ENCODE measurements around the gene TMEM92.

Gene TMEM92

DNA sequence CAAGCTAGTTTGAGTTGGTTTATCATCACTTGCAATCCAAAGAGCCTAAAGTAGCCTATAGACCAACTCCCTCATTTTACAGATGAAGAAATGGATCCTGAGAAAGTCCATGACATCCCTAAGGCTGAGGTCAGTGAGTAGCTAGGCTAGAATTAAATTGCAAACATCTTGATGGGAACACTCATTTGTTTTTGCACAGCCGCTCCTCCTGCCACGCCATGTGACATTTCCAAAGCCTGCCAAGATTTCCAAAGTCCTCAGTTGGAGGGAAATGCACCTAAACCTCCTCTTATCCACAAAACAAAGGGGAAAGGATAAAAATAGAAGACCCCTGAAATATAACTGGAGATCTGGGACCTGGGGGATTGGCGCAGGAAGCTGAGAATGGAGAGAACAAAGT, 15.0 kb downstream of the TMEM92 start:
- Histone ChIP-seq H3K27me3 (ENCODE audit: insufficient read depth, low read length) (no peaks in the 10 kb centered on the region), H3K4me3 (ENCODE audit: low read depth, low read length) (no peak overlapping the region), H3K36me3 (ENCODE audit: control insufficient read depth in 1 of 2, insufficient read depth in 2 of 2, low read length in 2 of 2) (no peaks in the 10 kb centered on the region), H3K4me1 (ENCODE audit: control insufficient read depth in 1 of 2, insufficient read depth in 2 of 2, low read length in 2 of 2) (peaks cover 9 to 10% of the 10 kb centered on the region in 2 experiments), H4K8ac (ENCODE audit: low read depth, low read length) (no peak overlapping the region), H3K79me1 (ENCODE audit: low read length) (peaks cover 7% of the 10 kb centered on the region), H2BK12ac (ENCODE audit: low read length) (no peak overlapping the region), H2BK120ac (ENCODE audit: insufficient read depth, low read length, poor library complexity) (no peak overlapping the region), H3K9ac (ENCODE audit: low read length) (no peak overlapping the region), H3K4me2 (ENCODE audit: low read length) (no peak overlapping the region), H3K79me2 (ENCODE audit: control insufficient read depth, insufficient read depth, low read length, poor library complexity) (no peaks in the 10 kb centered on the region), H2AK5ac (ENCODE audit: low read length) (no peak overlapping the region), H3K27ac (ENCODE audit: low read depth, low read length) (peak overlapping the region; percentile 15), H3K4ac (ENCODE audit: low read depth, low read length) (no peak overlapping the region), H3K9me3 (ENCODE audit: insufficient read depth, low read depth, low read length) (no peaks in the 10 kb centered on the region), H3K14ac (ENCODE audit: low read length) (no peak overlapping the region), H2BK5ac (ENCODE audit: low read depth, low read length, poor library complexity) (no peak overlapping the region), H3K23ac (ENCODE audit: low read length) (no peak overlapping the region), H4K91ac (ENCODE audit: low read depth, low read length) (no peak overlapping the region), H4K12ac (ENCODE audit: low read depth, low read length) (no peak overlapping the region), H2AFZ (ENCODE audit: insufficient read depth, low read length, poor library complexity) (no peak overlapping the region), H3K18ac (ENCODE audit: low read length) (no peak overlapping the region)
- WGBS (ENCODE audit: extremely low coverage, insufficient coverage, insufficient read length), result no CpG with 5 or more reads among the region's 3 CpGs
- no peak for DNase-seq

DNA sequence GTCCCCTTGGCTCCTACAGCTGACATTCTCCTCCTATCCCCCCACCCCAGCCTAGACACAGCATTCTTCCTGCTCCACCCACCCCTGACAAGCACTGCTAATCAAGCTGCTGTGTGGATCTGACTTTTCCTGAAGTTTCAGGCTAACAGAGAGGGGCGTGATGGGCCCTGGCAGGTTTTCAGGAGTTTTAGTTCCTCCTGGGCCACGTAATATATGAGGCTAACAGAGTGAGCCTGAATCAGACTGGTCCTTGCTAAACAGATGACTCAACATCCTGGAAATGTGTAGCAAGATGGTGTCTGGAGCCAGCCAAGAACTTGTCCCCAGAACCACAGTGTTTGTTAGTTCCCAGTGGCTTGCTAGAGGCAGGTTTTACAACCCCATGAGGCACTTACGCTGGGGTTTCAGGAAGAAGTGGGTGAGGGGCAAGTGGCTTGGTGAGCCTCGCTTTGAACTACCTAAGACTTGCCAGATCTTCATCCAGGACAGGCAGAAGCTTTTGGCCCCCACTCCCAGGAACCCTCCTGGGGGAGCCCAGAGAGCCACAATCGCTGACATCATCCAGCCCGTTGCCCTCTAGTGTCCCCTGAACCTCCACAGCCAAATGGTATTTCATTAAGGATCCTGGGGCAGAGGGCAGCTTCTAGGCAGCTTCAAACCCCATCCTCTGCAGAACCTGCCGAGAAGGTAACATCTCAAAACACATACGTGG, 15.9 kb downstream of the TMEM92 start:
- Histone ChIP-seq H3K79me2 (ENCODE audit: control insufficient read depth, insufficient read depth, low read length, poor library complexity) (no peaks in the 10 kb centered on the region), H3K4ac (ENCODE audit: low read depth, low read length) (no peak overlapping the region), H2AK5ac (ENCODE audit: low read length) (peak overlapping the region; percentile 71), H4K12ac (ENCODE audit: low read depth, low read length) (peak overlapping the region; percentile 10), H4K8ac (ENCODE audit: low read depth, low read length) (peak overlapping the region; percentile 30), H3K23ac (ENCODE audit: low read length) (no peak overlapping the region), H3K36me3 (ENCODE audit: control insufficient read depth in 1 of 2, insufficient read depth in 2 of 2, low read length in 2 of 2) (no peaks in the 10 kb centered on the region), H3K27me3 (ENCODE audit: insufficient read depth, low read length) (no peaks in the 10 kb centered on the region), H3K79me1 (ENCODE audit: low read length) (peaks cover 7% of the 10 kb centered on the region), H2BK12ac (ENCODE audit: low read length) (peak overlapping the region; percentile 37), H3K14ac (ENCODE audit: low read length) (peak overlapping the region; percentile 38), H3K9ac (ENCODE audit: low read length) (no peak overlapping the region), H4K91ac (ENCODE audit: low read depth, low read length) (peak overlapping the region; percentile 50), H3K27ac (ENCODE audit: low read depth, low read length) (peak overlapping the region; percentile 15), H2BK120ac (ENCODE audit: insufficient read depth, low read length, poor library complexity) (peak overlapping the region; percentile 48), H3K18ac (ENCODE audit: low read length) (no peak overlapping the region), H3K4me2 (ENCODE audit: low read length) (no peak overlapping the region), H2AFZ (ENCODE audit: insufficient read depth, low read length, poor library complexity) (peak overlapping the region; percentile 53), H3K9me3 (ENCODE audit: insufficient read depth, low read depth, low read length) (no peaks in the 10 kb centered on the region), H3K4me1 (ENCODE audit: control insufficient read depth in 1 of 2, insufficient read depth in 2 of 2, low read length in 2 of 2) (peaks cover 9 to 10% of the 10 kb centered on the region in 2 experiments), H3K4me3 (ENCODE audit: low read depth, low read length) (no peak overlapping the region), H2BK5ac (ENCODE audit: low read depth, low read length, poor library complexity) (no peak overlapping the region)
- no CpG with 5 or more reads among the region's 8 CpGs for WGBS (ENCODE audit: extremely low coverage, insufficient coverage, insufficient read length)
- DNase-seq, result peak; percentile 52 to 55

DNA sequence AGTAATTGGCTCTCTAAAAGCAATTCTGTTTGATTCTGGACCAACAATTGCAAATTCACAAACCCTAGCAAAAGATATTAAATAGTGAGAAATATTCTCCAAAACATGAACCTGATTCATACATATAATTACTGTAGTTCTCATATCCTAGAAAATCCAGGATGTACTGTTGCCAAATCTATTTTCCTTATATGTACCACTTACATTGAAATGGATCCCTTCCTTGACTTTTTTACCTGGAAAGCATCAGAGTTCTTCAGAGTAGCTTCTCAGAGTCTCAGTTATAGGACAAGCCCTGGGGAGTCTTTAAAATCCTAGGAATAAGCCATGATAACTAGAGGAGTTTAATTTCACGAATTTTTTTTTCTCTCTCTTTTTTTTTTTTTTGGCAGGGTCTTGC, 16.7 kb downstream of the TMEM92 start:
- H3K9ac ChIP-seq (ENCODE audit: low read length), result no peak overlapping the region
- H3K4me2 ChIP-seq (ENCODE audit: low read length), result no peak overlapping the region
- H3K23ac ChIP-seq (ENCODE audit: low read length), result no peak overlapping the region
- H4K12ac ChIP-seq (ENCODE audit: low read depth, low read length), result no peak overlapping the region
- no peak overlapping the region for H4K91ac ChIP-seq (ENCODE audit: low read depth, low read length)
- no peak overlapping the region for H3K27ac ChIP-seq (ENCODE audit: low read depth, low read length)
- H3K4me1 ChIP-seq (ENCODE audit: control insufficient read depth in 1 of 2, insufficient read depth in 2 of 2, low read length in 2 of 2), result peaks cover 9 to 10% of the 10 kb centered on the region in 2 experiments
- H2BK120ac ChIP-seq (ENCODE audit: insufficient read depth, low read length, poor library complexity), result no peak overlapping the region
- no peak overlapping the region for H4K8ac ChIP-seq (ENCODE audit: low read depth, low read length)
- H3K4me3 ChIP-seq (ENCODE audit: low read depth, low read length), result no peak overlapping the region
- H3K14ac ChIP-seq (ENCODE audit: low read length), result no peak overlapping the region
- H2AFZ ChIP-seq (ENCODE audit: insufficient read depth, low read length, poor library complexity), result no peak overlapping the region
- no peak overlapping the region for H2BK5ac ChIP-seq (ENCODE audit: low read depth, low read length, poor library complexity)
- H3K4ac ChIP-seq (ENCODE audit: low read depth, low read length), result no peak overlapping the region
- no peak overlapping the region for H3K18ac ChIP-seq (ENCODE audit: low read length)
- no peak for DNase-seq
- no peak overlapping the region for H2BK12ac ChIP-seq (ENCODE audit: low read length)
- H3K36me3 ChIP-seq (ENCODE audit: control insufficient read depth in 1 of 2, insufficient read depth in 2 of 2, low read length in 2 of 2), result no peaks in the 10 kb centered on the region
- WGBS (ENCODE audit: extremely low coverage, insufficient coverage, insufficient read length), result no CpG with 5 or more reads among the region's 1 CpG
- H3K79me2 ChIP-seq (ENCODE audit: control insufficient read depth, insufficient read depth, low read length, poor library complexity), result no peaks in the 10 kb centered on the region
- no peak overlapping the region for H2AK5ac ChIP-seq (ENCODE audit: low read length)
- H3K27me3 ChIP-seq (ENCODE audit: insufficient read depth, low read length), result no peaks in the 10 kb centered on the region
- H3K9me3 ChIP-seq (ENCODE audit: insufficient read depth, low read depth, low read length), result no peaks in the 10 kb centered on the region
- peaks cover 7% of the 10 kb centered on the region for H3K79me1 ChIP-seq (ENCODE audit: low read length)

DNA sequence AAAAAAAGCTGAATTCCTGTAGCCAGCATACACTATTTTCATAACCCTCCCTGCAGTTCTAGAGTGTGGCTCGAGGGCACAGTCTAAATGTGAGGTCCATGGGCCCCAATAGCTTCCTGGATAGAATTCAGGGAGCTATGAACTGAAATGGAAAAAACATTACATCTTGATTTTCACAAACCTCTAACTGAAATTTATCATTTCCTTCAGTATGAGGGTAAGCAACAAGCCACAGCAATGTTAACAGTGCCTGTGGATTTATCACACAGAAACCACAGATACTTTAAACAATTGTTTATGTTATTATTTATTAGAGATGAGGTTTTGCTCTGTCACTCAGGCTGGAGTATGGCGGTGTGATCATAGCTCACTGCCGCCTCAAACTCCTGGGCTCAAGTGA, 18.2 kb downstream of the TMEM92 start:
- Histone ChIP-seq H3K9me3 (ENCODE audit: insufficient read depth, low read depth, low read length) (no peaks in the 10 kb centered on the region), H3K4me3 (ENCODE audit: low read depth, low read length) (no peak overlapping the region), H3K79me2 (ENCODE audit: control insufficient read depth, insufficient read depth, low read length, poor library complexity) (no peaks in the 10 kb centered on the region), H3K4me2 (ENCODE audit: low read length) (no peak overlapping the region), H3K23ac (ENCODE audit: low read length) (no peak overlapping the region), H3K18ac (ENCODE audit: low read length) (no peak overlapping the region), H3K27ac (ENCODE audit: low read depth, low read length) (no peak overlapping the region), H3K9ac (ENCODE audit: low read length) (no peak overlapping the region), H4K12ac (ENCODE audit: low read depth, low read length) (no peak overlapping the region), H2AK5ac (ENCODE audit: low read length) (no peak overlapping the region), H2BK120ac (ENCODE audit: insufficient read depth, low read length, poor library complexity) (no peak overlapping the region), H3K79me1 (ENCODE audit: low read length) (peaks cover 7% of the 10 kb centered on the region), H3K4ac (ENCODE audit: low read depth, low read length) (no peak overlapping the region), H2BK5ac (ENCODE audit: low read depth, low read length, poor library complexity) (no peak overlapping the region), H4K8ac (ENCODE audit: low read depth, low read length) (no peak overlapping the region), H4K91ac (ENCODE audit: low read depth, low read length) (no peak overlapping the region), H2AFZ (ENCODE audit: insufficient read depth, low read length, poor library complexity) (no peak overlapping the region), H2BK12ac (ENCODE audit: low read length) (no peak overlapping the region), H3K14ac (ENCODE audit: low read length) (no peak overlapping the region), H3K36me3 (ENCODE audit: control insufficient read depth in 1 of 2, insufficient read depth in 2 of 2, low read length in 2 of 2) (no peaks in the 10 kb centered on the region), H3K27me3 (ENCODE audit: insufficient read depth, low read length) (no peaks in the 10 kb centered on the region), H3K4me1 (ENCODE audit: control insufficient read depth in 1 of 2, insufficient read depth in 2 of 2, low read length in 2 of 2) (peaks cover 9 to 10% of the 10 kb centered on the region in 2 experiments)
- DNase-seq, result no peak
- no CpG with 5 or more reads among the region's 3 CpGs for WGBS (ENCODE audit: extremely low coverage, insufficient coverage, insufficient read length)

All from trophoblast cell (in vitro differentiated cells and primary cell).